HepG2 (cell line): ENCODE measurements around the gene OPALIN. TPM values are rescaled to one million over a fixed set of nuclear protein-coding genes. Genes with fewer than 3 reads are reported as not detected.

ENCODE experiments used
- ATAC-seq: fragments of 200-7000 bp; cut with Tn5 transposase; 3 replicates; pipeline ENCODE4 v1.9.1; 2020; ENCODE audit warnings: mild to moderate bottlenecking, moderate library complexity
- BruUV-seq: library from RNA; stranded (reverse); fragments of 400-500 nt; replicated peaks from 2 replicates; lab custom pipeline; 2021; lab: Mats Ljungman, UMichigan
- CTCF ChIA-PET: fragments of 300-600 bp; formaldehyde crosslinking; extraction: SDS; loops from one replicate; lab custom pipeline; 2021; ENCODE audit warnings: low total read pairs, inconsistent platforms, low intra/inter-chr PET ratio; lab: Yijun Ruan, JAX
- POLR2A ChIA-PET: fragments of 350-600 bp; sonication (Branson Sonifier 250); formaldehyde crosslinking; loops from one replicate; lab custom pipeline; 2020; ENCODE audit warnings: antibody characterized with exemption, inconsistent platforms; lab: Yijun Ruan, JAX
- DNase-seq: peaks from one replicate; pipeline ENCODE4 v3.0.0-alpha.2; 2015; ENCODE audit warnings: low spot score
- FAIRE-seq: peaks from 3 replicates; lab custom pipeline; 2011; peaks lifted over from hg19 to GRCh38; lab: Jason Lieb, UNC
- H2AFZ ChIP-seq: one replicate; pipeline ENCODE4 v1.6.1; 2011; ENCODE audit warnings: low read length, inconsistent platforms
- H3K27ac ChIP-seq: fragments of 300-600 bp; 3 replicates; pipeline ENCODE4 v1.8.0; 2011; ENCODE audit warnings: mixed run types, mild to moderate bottlenecking, mixed read lengths, low read length, inconsistent platforms; ENCODE audit not compliant: insufficient read depth; ENCODE audit errors: extremely low read length
- H3K27me3 ChIP-seq, 2 experiments: fragments of 200-600 bp in 1 of 2; 2 replicates in 1 of 2; 3 replicates in 1 of 2; pipeline versions ENCODE4 v1.6.0 to v1.8.0; 2011; ENCODE audit warnings: low read length in 2 of 2, mild to moderate bottlenecking in 2 of 2, moderate library complexity in 2 of 2, inconsistent platforms in 1 of 2; ENCODE audit not compliant: insufficient read depth in 2 of 2, control insufficient read depth in 1 of 2
- H3K36me3 ChIP-seq, 2 experiments: fragments of 200-600 bp in 1 of 2; replicated peaks in 1 of 2; 2 replicates in 1 of 2; 3 replicates in 1 of 2; pipeline versions ENCODE4 v1.5.1 to v1.8.0; 2011; ENCODE audit warnings: low read length in 2 of 2, inconsistent platforms in 1 of 2; ENCODE audit not compliant: insufficient read depth in 2 of 2, control insufficient read depth in 1 of 2
- H3K4me1 ChIP-seq: 2 replicates; pipeline ENCODE4 v1.5.1; 2012; ENCODE audit warnings: low read length, inconsistent platforms; ENCODE audit not compliant: insufficient read depth
- H3K4me2 ChIP-seq: 2 replicates; pipeline ENCODE4 v1.6.0; 2011; ENCODE audit warnings: low read depth, low read length, inconsistent platforms
- H3K4me3 ChIP-seq, 3 experiments: fragments of 200-600 bp in 1 of 3; sonication (generic), shearing (Covaris generic) in 1 of 3; replicated peaks in 1 of 3; 2 replicates each; pipeline ENCODE4 v1.5.1; 2011 to 2016; ENCODE audit warnings: low read length in 3 of 3, inconsistent platforms in 2 of 3, low read depth in 2 of 3, mild to moderate bottlenecking in 2 of 3, control low read depth in 1 of 3, mixed read lengths in 1 of 3; ENCODE audit not compliant: insufficient read depth in 1 of 3
- H3K79me2 ChIP-seq: one replicate; pipeline ENCODE4 v1.6.1; 2011; ENCODE audit warnings: low read length, inconsistent platforms; ENCODE audit not compliant: insufficient read depth
- H3K9ac ChIP-seq: 2 replicates; pipeline ENCODE4 v1.6.0; 2011; ENCODE audit warnings: mild to moderate bottlenecking, low read depth, low read length, inconsistent platforms; ENCODE audit not compliant: insufficient read depth
- H3K9me3 ChIP-seq: 2 replicates; pipeline ENCODE4 v1.5.1; 2012; ENCODE audit warnings: mild to moderate bottlenecking, low read length
- H4K20me1 ChIP-seq: 2 replicates; pipeline ENCODE4 v1.6.0; 2011; ENCODE audit warnings: inconsistent platforms, mild to moderate bottlenecking, low read length, moderate library complexity; ENCODE audit not compliant: insufficient read depth
- CBX2 ChIP-seq, 2 experiments: fragments of 200-600 bp in 1 of 2; sonication (generic); formaldehyde crosslinking in 1 of 2; IDR thresholded peaks; 2 replicates each; pipeline versions ENCODE4 v1.7.0 to v1.8.1; 2018 to 2022; ENCODE audit warnings: low read depth in 2 of 2, low read length in 1 of 2, mild to moderate bottlenecking in 1 of 2, missing genetic modification reagents in 1 of 2
- HDAC1 ChIP-seq: sonication (generic); formaldehyde crosslinking; IDR thresholded peaks from 2 replicates; pipeline ENCODE4 v1.5.1; 2020; ENCODE audit warnings: mild to moderate bottlenecking, missing genetic modification reagents
- HIC2 ChIP-seq: sonication (generic); formaldehyde crosslinking; IDR thresholded peaks from 2 replicates; pipeline ENCODE4 v1.9.0; 2022; ENCODE audit warnings: low read depth, missing genetic modification reagents
- MZF1 ChIP-seq: sonication (generic); formaldehyde crosslinking; IDR thresholded peaks from 2 replicates; pipeline ENCODE4 v1.8.1; 2023; ENCODE audit warnings: mild to moderate bottlenecking, missing genetic modification reagents, borderline replicate concordance
- NFIC ChIP-seq: IDR thresholded peaks from 2 replicates; pipeline ENCODE4 v1.6.1; 2012; ENCODE audit warnings: mild to moderate bottlenecking, low read length, inconsistent platforms
- RAD21 ChIP-seq: fragments of 450-650 bp; formaldehyde crosslinking; IDR thresholded peaks from 2 replicates; pipeline ENCODE4 v1.5.0; 2020; ENCODE audit warnings: mild to moderate bottlenecking
- WGBS: methylation state at CpG from one replicate; pipeline ENCODE4 v1.1.6; 2017; ENCODE audit warnings: low lambda C conversion rate; 5-methylcytosine and 5-hydroxymethylcytosine counted together
- in situ Hi-C: cut with HindIII; loops from 2 replicates; pipeline ENCODE4 v1.10.0; 2017; ENCODE audit warnings: low pct_unique_long_range_greater_than_20kb; ENCODE audit not compliant: extremely low pct_ligation_motif_present
- intact Hi-C: fragments of 100-400 bp; cut with micrococcal nuclease; formaldehyde crosslinking; loops from one replicate; pipeline ENCODE4 v1.10.0; 2022; ENCODE audit not compliant: unreplicated experiment
- polyA plus RNA-seq, 8 experiments: library from polyadenylated mRNA; depleted of rRNA in 3 of 8; stranded (reverse) in 7 of 8; unstranded in 1 of 8; fragments of >200 nt; fragmentation: Illumina TruSeq in 4 of 8; extraction: Trizol in 4 of 8; gene quantifications; 2 replicates each; pipeline versions ENCODE4 v1.2.1 to v1.2.3, GENCODE V29; 2011 to 2016; ENCODE audit warnings: low read depth in 4 of 8, missing spikeins in 1 of 8, mixed read lengths in 1 of 8; ENCODE audit not compliant: insufficient read depth in 1 of 8
- total RNA-seq, 5 experiments: library from RNA; depleted of rRNA; stranded (reverse); fragments of >200 nt; fragmentation: Illumina TruSeq; extraction: Trizol; gene quantifications; 2 replicates each; pipeline ENCODE4 v1.2.3, GENCODE V29; 2016; ENCODE audit warnings: low read depth in 1 of 5

The OPALIN gene
- total and polyA plus RNA-seq, 2 of the 13 experiments (the other 11 are each of a cell fraction or from before 2014, with no cell fraction given) = not detected

GRCh38 chr10:96352027-96352426 lies 6.8 kb downstream of the OPALIN start (continued):
- TF ChIP-seq HIC2 (CRISPR knock-in tag) (no peak), RAD21 (no peak), CBX2 (IDR thresholded peaks at IDR 0.05; ENCODE audit: low read depth, low read length) (no peak), CBX2 (CRISPR knock-in tag; IDR thresholded peaks at IDR 0.05; ENCODE audit: low read depth) (no peak)
- TF ChIP-seq, all 625 proteins: peak for 0

GRCh38 chr10:96346295-96346694 lies 12.5 kb downstream of the OPALIN start:
- 2% methylated on average over 1 of the region's 1 CpG for WGBS
- CTCF ChIA-PET = interaction anchor here (1.2 kb wide), 1 partner anchor 9 kb away, joined by 3 read pairs; no protein-coding TSS in a partner anchor
- no peak for TF ChIP-seq NFIC
- TF ChIP-seq MZF1 = no peak
- TF ChIP-seq HDAC1 = no peak
- TF ChIP-seq, all 625 proteins: peak for 0

More at GRCh38 chr10:96346295-96346694, 12.5 kb downstream of the OPALIN start:
- Histone ChIP-seq H3K9me3 (no peaks in the 10 kb centered on the region), H3K4me1 (no peaks in the 10 kb centered on the region), H3K27me3 (0 out of 5 replicates have a peak, but pooled peaks cover 0 to 3% of the 10 kb centered on the region in 2 experiments), H3K36me3 (no peaks in the 10 kb centered on the region), H3K4me2 (no peak overlapping the region), H3K9ac (no peak overlapping the region), H2AFZ (no peak overlapping the region), H3K79me2 (no peaks in the 10 kb centered on the region), H3K27ac (no peak overlapping the region), H4K20me1 (no peaks in the 10 kb centered on the region), H3K4me3 (no peak overlapping the region)
- intact Hi-C loops = no loop called here
- ATAC-seq = no peak
- no peak for FAIRE-seq
- in situ Hi-C loops = no loop called here
- DNase-seq = no peak
- POLR2A ChIA-PET = no interaction called here
- no TSS peak for BruUV-seq
